Endothelial cell of coronary artery (primary cell): Measurements from ENCODE around the gene SLC12A3. TPM values are rescaled to one million over a fixed set of nuclear protein-coding genes. Genes with fewer than 3 reads are reported as not detected.

Experiments
- total RNA-seq: library from RNA; depleted of rRNA; stranded (reverse); fragments of >200 nt; gene quantifications from 2 replicates; pipeline ENCODE4 v1.2.3, GENCODE V29; 2014

SLC12A3 gene
- not detected in 2 replicates for total RNA-seq

DNA sequence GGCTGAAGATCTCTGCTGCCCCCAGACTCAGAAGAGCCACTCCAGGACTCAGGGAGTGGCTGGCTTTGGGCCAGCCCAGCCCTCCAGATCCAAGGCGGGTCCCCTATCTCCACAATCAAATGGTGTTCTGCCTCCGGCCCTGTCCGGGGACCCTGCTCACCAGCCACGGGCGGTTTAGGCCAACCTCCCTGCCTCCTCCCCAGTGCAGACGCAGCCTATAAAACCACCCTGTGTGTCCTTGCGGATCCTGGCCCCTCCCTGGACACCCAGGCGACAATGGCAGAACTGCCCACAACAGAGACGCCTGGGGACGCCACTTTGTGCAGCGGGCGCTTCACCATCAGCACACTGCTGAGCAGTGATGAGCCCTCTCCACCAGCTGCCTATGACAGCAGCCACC, at the start of gene SLC12A3:
Gene SLC12A3 (plus strand): TSS at position 248 of the 400 bp plus-strand sequence. CDS start 29 bp downstream, at position 277.

DNA sequence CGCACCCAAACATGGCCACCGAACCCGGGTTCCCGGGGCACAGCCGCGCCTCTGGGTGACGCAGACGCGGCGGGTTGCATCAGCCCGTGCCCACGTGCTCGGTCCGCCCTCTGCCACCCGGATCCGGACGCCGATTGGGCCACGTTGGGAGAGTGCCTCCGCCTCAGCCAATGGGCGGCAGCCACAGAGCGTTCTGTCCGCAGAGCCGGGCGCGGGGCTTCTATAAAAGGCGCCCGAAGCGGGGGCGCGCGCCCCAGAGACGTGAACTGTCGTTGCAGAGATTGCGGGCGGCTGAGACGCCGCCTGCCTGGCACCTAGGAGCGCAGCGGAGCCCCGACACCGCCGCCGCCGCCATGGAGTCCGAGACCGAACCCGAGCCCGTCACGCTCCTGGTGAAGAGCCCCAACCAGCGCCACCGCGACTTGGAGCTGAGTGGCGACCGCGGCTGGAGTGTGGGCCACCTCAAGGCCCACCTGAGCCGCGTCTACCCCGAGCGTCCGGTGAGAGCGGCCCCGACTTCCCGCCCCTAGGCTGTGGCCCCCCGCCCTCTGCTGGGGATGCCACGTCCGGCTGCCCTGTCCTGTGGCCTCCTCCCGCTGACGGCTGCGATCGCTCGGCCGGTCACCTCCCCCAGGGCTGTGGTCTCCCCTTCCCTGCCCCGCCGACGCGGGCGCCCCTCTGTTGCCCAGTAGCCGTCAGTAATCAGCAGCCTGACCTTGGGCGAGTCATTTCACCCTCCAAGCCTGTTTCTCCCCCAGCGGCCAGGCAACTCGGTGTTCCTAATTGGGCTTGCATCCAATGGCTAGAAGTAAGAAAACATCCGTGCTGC, 67.1 kb downstream of the SLC12A3 start, which contains the start of gene HERPUD1:
Gene HERPUD1 (plus strand): TSS at position 251 of the 829 bp plus-strand sequence. CDS start 103 bp downstream, at position 354.

GRCh38 chr16:56961851-56962281, 96.9 kb downstream of the SLC12A3 start, which contains the start of gene CETP:
Gene CETP (plus strand): TSS chr16:56961950. CDS start chr16:56961980, 30 bp downstream.

Other genes starting within 250 kb of the SLC12A3 start
- 131 and 212 TPM in 2 replicates for gene MT1E, start 239.4 kb upstream of the SLC12A3 start, total RNA-seq
- 2.2 and 5.2 TPM in 2 replicates for gene MT1M, start 232.5 kb upstream of the SLC12A3 start, total RNA-seq
- gene MT1A, start 226.5 kb upstream of the SLC12A3 start, total RNA-seq: 3.2 and 3.3 TPM in 2 replicates
- not detected in 2 replicates for gene MT1B, start 213.3 kb upstream of the SLC12A3 start, total RNA-seq
- 0.99 and 1.0 TPM in 2 replicates for gene MT1F, start 207.2 kb upstream of the SLC12A3 start, total RNA-seq
- not detected in 2 replicates for gene MT1G, start 197.1 kb upstream of the SLC12A3 start, total RNA-seq
- not detected in 2 replicates for gene MT1H, start 195.4 kb upstream of the SLC12A3 start, total RNA-seq
- gene MT1X, start 182.7 kb upstream of the SLC12A3 start, total RNA-seq: 13.8 and 27.1 TPM in 2 replicates
- gene NUP93, start 135.1 kb upstream of the SLC12A3 start, total RNA-seq: 71.1 and 119 TPM in 2 replicates
- gene HERPUD1, start 66.9 kb downstream of the SLC12A3 start, total RNA-seq: 41.1 and 44.7 TPM in 2 replicates
- gene CETP, start 96.7 kb downstream of the SLC12A3 start, total RNA-seq: 0.19 and 0.90 TPM in 2 replicates
- 13.5 and 21.5 TPM in 2 replicates for gene NLRC5, start 124.3 kb downstream of the SLC12A3 start, total RNA-seq
- gene CPNE2, start 227.4 kb downstream of the SLC12A3 start, total RNA-seq: 54.9 and 63.0 TPM in 2 replicates